Prostate gland (tissue), 2 donors: ENCODE measurements around the gene GRIK3.

ENCODE experiments used
- CTCF ChIP-seq, 4 experiments: fragments of 200-600 bp in 2 of 4; fragments of 450-650 bp in 2 of 4; sonication (generic) in 2 of 4; IDR thresholded peaks; 1 replicate in 3 of 4; 2 replicates in 1 of 4; pipeline ENCODE4 v1.5.1; 2016 to 2019; ENCODE audit warnings: antibody characterized with exemption in 4 of 4, mild to moderate bottlenecking in 2 of 4, moderate library complexity in 2 of 4
- POLR2A ChIP-seq: fragments of 450-650 bp; IDR thresholded peaks from one replicate; pipeline ENCODE4 v1.6.1; 2016; ENCODE audit warnings: antibody characterized with exemption, mild to moderate bottlenecking
- POLR2AphosphoS5 ChIP-seq: sonication (generic); formaldehyde crosslinking; IDR thresholded peaks from one replicate; pipeline ENCODE4 v1.6.1; 2017; ENCODE audit warnings: antibody characterized with exemption

- TF ChIP-seq CTCF (IDR thresholded peaks at IDR 0.05) (no peak), POLR2A (no peak), POLR2AphosphoS5 (no peak)
Observed at GRCh38 chr1:36968730-36969129, 65.6 kb downstream of the GRIK3 start.
